Psoas muscle (tissue), 8 donors: ENCODE measurements around the gene ANKLE1. TPM values are rescaled to one million over a fixed set of nuclear protein-coding genes. Genes with fewer than 3 reads are reported as not detected.

Experiments
- ATAC-seq, 4 donors: fragments of 200-7000 bp; cut with Tn5 transposase; one replicate each; pipeline ENCODE4 v1.9.1; 2020; ENCODE audit warnings: moderate library complexity in 3 of 4, mild to moderate bottlenecking in 2 of 4
- DNase-seq, 2 donors: peaks; one replicate each; pipeline ENCODE4 v3.0.0-alpha.2; 2020
- H3K27ac ChIP-seq: fragments of 200-600 bp; one replicate; pipeline ENCODE4 v1.8.0; 2022
- H3K27me3 ChIP-seq, 3 donors: fragments of 200-600 bp in 1 of 3; one replicate each; pipeline versions ENCODE4 v1.6.1 to v1.8.0; 2013 to 2022; ENCODE audit warnings: low read length in 2 of 3, mild to moderate bottlenecking in 2 of 3, moderate library complexity in 1 of 3; ENCODE audit not compliant: insufficient read depth in 3 of 3
- H3K36me3 ChIP-seq, 2 donors: fragments of 200-600 bp in 1 of 2; one replicate each; pipeline versions ENCODE4 v1.6.1 to v1.8.0; 2013 to 2022; ENCODE audit warnings: low read depth in 1 of 2, mild to moderate bottlenecking in 1 of 2, moderate library complexity in 1 of 2; ENCODE audit not compliant: insufficient read depth in 1 of 2
- H3K4me1 ChIP-seq: fragments of 200-600 bp; one replicate; pipeline ENCODE4 v1.8.0; 2022
- H3K4me3 ChIP-seq: fragments of 200-600 bp; one replicate; pipeline ENCODE4 v1.8.0; 2022; ENCODE audit warnings: mild to moderate bottlenecking
- H3K9me3 ChIP-seq: fragments of 200-600 bp; one replicate; pipeline ENCODE4 v1.8.0; 2022
- WGBS, 3 donors: extraction: QIAGEN DNeasy Blood & Tissue Kit; methylation state at CpG; one replicate each; pipeline versions ENCODE4 v1.1.6 to v1.1.7; 2013; 5-methylcytosine and 5-hydroxymethylcytosine counted together
- intact Hi-C, 2 donors: fragments of 100-400 bp; cut with DNase I; formaldehyde crosslinking; loops; one replicate each; pipeline versions ENCODE4 v1.11.0 to v1.14.2; 2022
- polyA plus RNA-seq, 3 donors: library from polyadenylated mRNA; stranded (reverse); fragments of 200-250 nt; gene quantifications; one replicate each; pipeline ENCODE4 v1.2.3, GENCODE V29; 2013
- total RNA-seq, 4 donors: library from RNA; stranded (reverse); fragmentation: NEBNext Ultra II Directional in 2 of 4; extraction: Animal tissue kit (Norgen Biotek cat#: 25700) in 2 of 4; gene quantifications; one replicate each; pipeline versions ENCODE4 v1.2.1 to v1.2.4, GENCODE V29; 2021 to 2023
- TF ChIP-seq, protein P1 (sequence below): fragments of 200-600 bp; IDR thresholded peaks from one replicate; pipeline ENCODE4 v1.8.0; 2022; ENCODE audit warnings: antibody characterized with exemption
- donor health status: healthy with polysubstance abuse.
- donor health status: DM: no; HTN: no; CAD: no; lungs with moderate emphysema.
- donor health status: Bipolar disorder and iron deficiency.
- donor health status: healthy.
- donor health status: DM: yes; HTN: yes; CAD: no.
- donor health status: DM: no; HTN: no; CAD: no.
- donor health status: DM: no; HTN: no; CAD: no.
- donor health status: DM: yes; HTN: yes; CAD: no.

ANKLE1 gene
- total and polyA plus RNA-seq, 7 donors, result 0.07 to 0.26 (median 0.13) TPM; not detected in 2

DNA sequence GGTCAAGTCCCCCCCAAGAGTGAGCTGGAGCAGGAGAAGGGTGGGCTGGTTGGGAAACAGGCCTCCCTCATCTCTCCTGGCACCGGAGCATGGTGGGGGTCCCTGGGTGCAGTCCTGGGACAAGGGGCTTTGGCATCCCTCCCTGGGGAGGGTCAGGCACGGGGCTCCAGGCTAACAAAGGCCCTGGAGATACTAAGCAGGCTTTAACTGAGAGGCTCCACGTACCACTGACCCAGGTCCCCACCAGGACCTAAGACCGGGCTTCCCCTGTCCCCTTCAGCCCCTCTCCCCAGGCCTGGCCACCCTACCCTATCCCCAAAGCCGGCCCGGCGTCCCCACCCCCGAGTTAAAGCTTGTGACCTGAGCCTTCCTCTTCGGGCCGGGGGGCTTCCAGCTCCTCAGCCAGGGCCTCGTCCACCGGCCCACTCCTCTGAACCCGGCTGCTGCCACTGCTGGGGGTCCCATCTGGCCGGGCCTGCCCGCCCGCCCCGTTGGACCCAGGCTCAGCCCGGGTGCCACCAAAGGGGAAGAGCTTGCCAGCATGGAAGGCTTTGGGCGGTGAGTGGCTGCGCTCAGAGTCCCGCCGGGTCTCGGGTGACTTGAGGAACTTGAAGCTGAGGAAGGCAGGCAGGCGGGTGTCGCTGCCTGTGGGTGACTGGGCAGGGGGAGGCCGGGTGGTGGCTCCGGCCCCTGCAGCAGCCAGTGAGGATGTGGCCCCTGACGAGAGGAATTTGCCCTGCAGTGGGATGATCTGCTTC, 42.8 kb downstream of the ANKLE1 start:
- WGBS, 3 donors, result 87 to 91% (median 88%) methylated on average over 27 to 28 of the region's 28 CpGs
- no peaks in the 10 kb centered on the region for H3K27me3 ChIP-seq
- H3K4me1 ChIP-seq, result no peaks in the 10 kb centered on the region
- DNase-seq, result no peak
- no peak for ATAC-seq
- TF ChIP-seq, protein P1, sequence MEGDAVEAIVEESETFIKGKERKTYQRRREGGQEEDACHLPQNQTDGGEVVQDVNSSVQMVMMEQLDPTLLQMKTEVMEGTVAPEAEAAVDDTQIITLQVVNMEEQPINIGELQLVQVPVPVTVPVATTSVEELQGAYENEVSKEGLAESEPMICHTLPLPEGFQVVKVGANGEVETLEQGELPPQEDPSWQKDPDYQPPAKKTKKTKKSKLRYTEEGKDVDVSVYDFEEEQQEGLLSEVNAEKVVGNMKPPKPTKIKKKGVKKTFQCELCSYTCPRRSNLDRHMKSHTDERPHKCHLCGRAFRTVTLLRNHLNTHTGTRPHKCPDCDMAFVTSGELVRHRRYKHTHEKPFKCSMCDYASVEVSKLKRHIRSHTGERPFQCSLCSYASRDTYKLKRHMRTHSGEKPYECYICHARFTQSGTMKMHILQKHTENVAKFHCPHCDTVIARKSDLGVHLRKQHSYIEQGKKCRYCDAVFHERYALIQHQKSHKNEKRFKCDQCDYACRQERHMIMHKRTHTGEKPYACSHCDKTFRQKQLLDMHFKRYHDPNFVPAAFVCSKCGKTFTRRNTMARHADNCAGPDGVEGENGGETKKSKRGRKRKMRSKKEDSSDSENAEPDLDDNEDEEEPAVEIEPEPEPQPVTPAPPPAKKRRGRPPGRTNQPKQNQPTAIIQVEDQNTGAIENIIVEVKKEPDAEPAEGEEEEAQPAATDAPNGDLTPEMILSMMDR, result no peak
- H3K36me3 ChIP-seq, result peaks cover 3 to 59% of the 10 kb centered on the region in 2 donors
- H3K9me3 ChIP-seq, result no peaks in the 10 kb centered on the region
- intact Hi-C loops, result no loop called here
- no peak overlapping the region for H3K27ac ChIP-seq
- H3K4me3 ChIP-seq, result no peak overlapping the region

GRCh38 chr19:17325133-17325532, 43.4 kb downstream of the ANKLE1 start:
- 96 to 98% (median 97%) methylated on average over 20 of the region's 20 CpGs for WGBS, 3 donors
- intact Hi-C loops, result no loop called here
- H3K27ac ChIP-seq, result no peak overlapping the region
- TF ChIP-seq, protein P1, result no peak
- ATAC-seq (no peak), DNase-seq (no peak)
- H3K4me1 ChIP-seq, result no peaks in the 10 kb centered on the region
- peaks cover 3 to 60% of the 10 kb centered on the region in 2 donors for H3K36me3 ChIP-seq
- no peaks in the 10 kb centered on the region for H3K27me3 ChIP-seq
- H3K4me3 ChIP-seq, result no peak overlapping the region
- no peaks in the 10 kb centered on the region for H3K9me3 ChIP-seq

DNA sequence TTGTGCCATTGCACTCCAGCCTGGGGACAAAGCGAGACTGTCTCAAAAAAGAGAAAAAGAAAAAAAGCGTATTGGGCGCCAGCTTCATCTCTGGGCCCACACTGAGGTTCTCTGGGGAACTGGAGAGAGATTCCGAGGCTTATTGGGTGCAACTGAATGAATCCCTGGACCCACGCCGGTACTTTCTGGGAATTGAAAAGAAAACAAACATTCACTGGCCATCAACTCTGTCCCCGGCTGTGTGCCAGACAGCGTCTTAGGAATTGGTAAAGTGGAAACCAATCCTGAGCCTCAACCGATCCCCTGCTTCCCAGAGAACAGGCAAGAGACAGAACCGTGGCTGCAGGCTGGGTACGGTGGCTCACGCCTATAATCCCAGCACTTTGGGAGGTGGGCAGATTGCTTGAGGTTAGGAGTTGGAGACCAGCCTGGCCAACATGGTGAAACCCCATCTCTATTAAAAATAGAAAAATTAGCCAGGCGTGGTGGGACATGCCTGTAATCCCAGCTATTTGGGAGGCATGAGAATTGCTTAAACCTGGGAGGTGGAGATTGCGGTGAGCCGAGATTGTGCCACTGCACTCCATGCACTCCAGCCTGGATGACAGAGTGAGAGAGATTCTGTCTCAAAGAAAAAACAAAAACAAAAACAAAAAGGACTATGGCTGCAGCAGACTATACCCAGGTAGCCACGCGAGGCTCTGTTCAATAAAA, 44.3 kb downstream of the ANKLE1 start:
- no peaks in the 10 kb centered on the region for H3K9me3 ChIP-seq
- TF ChIP-seq, protein P1, result no peak
- DNase-seq (no peak), ATAC-seq (peak in 1 of 4 donors; percentile 12)
- H3K4me3 ChIP-seq, result no peak overlapping the region
- H3K27ac ChIP-seq, result no peak overlapping the region
- WGBS, 3 donors, result 69 to 85% (median 77%) methylated on average over 17 of the region's 17 CpGs
- no peaks in the 10 kb centered on the region for H3K4me1 ChIP-seq
- peaks cover 3 to 60% of the 10 kb centered on the region in 2 donors for H3K36me3 ChIP-seq
- H3K27me3 ChIP-seq, result no peaks in the 10 kb centered on the region
- intact Hi-C loops, result no loop called here

- Histone ChIP-seq H3K4me3 (no peak overlapping the region), H3K4me1 (no peaks in the 10 kb centered on the region), H3K9me3 (no peaks in the 10 kb centered on the region), H3K27ac (no peak overlapping the region), H3K27me3 (no peaks in the 10 kb centered on the region), H3K36me3 (peaks cover 1 to 55% of the 10 kb centered on the region in 2 donors)
- intact Hi-C loops, result no loop called here
- WGBS, 3 donors, result 76 to 81% (median 80%) methylated on average over 11 of the region's 11 CpGs
- ATAC-seq (no peak), DNase-seq (no peak)
- TF ChIP-seq, protein P1, result no peak
Observed at GRCh38 chr19:17326595-17326966, 44.9 kb downstream of the ANKLE1 start.
